Thyroid gland (tissue), 4 donors: Measurements from ENCODE around the gene FLAD1. TPM values are rescaled to one million over a fixed set of nuclear protein-coding genes. Genes with fewer than 3 reads are reported as not detected.

ENCODE experiments used
- DNase-seq, 2 donors: peaks; one replicate each; pipeline ENCODE4 v3.0.0-alpha.2; 2019
- H3K27ac ChIP-seq, 3 donors: fragments of 200-600 bp; sonication (generic); 1 replicate in 2 of 3; 2 replicates in 1 of 3; pipeline ENCODE4 v1.5.1; 2016 to 2019; ENCODE audit warnings: mild to moderate bottlenecking in 1 of 3, moderate library complexity in 1 of 3
- H3K27me3 ChIP-seq: fragments of 200-600 bp; sonication (generic); one replicate; pipeline ENCODE4 v1.5.1; 2019
- H3K36me3 ChIP-seq, 2 donors: fragments of 200-600 bp; sonication (generic); one replicate each; pipeline ENCODE4 v1.5.1; 2016 to 2019
- H3K4me1 ChIP-seq, 2 donors: fragments of 200-600 bp; sonication (generic); one replicate each; pipeline ENCODE4 v1.5.1; 2017 to 2019
- H3K4me3 ChIP-seq, 3 donors: fragments of 200-600 bp; sonication (generic); replicated peaks in 1 of 3; 1 replicate in 2 of 3; 2 replicates in 1 of 3; pipeline ENCODE4 v1.5.1; 2016; ENCODE audit warnings: mild to moderate bottlenecking in 1 of 3
- H3K9me3 ChIP-seq: fragments of 200-600 bp; sonication (generic); one replicate; pipeline ENCODE4 v1.5.1; 2017
- POLR2A ChIP-seq, 2 donors: fragments of 450-650 bp; IDR thresholded peaks; one replicate each; pipeline ENCODE4 v1.6.1; 2017; ENCODE audit warnings: antibody characterized with exemption in 2 of 2, mild to moderate bottlenecking in 2 of 2, moderate library complexity in 1 of 2
- WGBS, 2 donors: methylation state at CpG; one replicate each; pipeline ENCODE4 v1.1.5; 2017; 5-methylcytosine and 5-hydroxymethylcytosine counted together
- intact Hi-C: fragments of 100-400 bp; cut with DNase I; formaldehyde crosslinking; loops from one replicate; pipeline ENCODE4 v1.15.1; 2023
- total RNA-seq, 4 donors: library from RNA; depleted of rRNA; stranded (reverse); fragments of >200 nt; gene quantifications; one replicate each; pipeline ENCODE4 v1.2.3, GENCODE V29; 2016
- TF ChIP-seq, protein P1 (sequence below), 6 experiments: fragments of 200-600 bp in 3 of 6; fragments of 450-650 bp in 3 of 6; sonication (generic) in 3 of 6; IDR thresholded peaks; one replicate each; pipeline ENCODE4 v1.5.1; 2016 to 2019; ENCODE audit warnings: antibody characterized with exemption in 6 of 6, mild to moderate bottlenecking in 2 of 6, inconsistent platforms in 1 of 6, moderate library complexity in 1 of 6

Gene FLAD1
- total RNA-seq, 4 donors from 2014 or later: 24.1 to 39.3 (median 31.1) TPM

DNA sequence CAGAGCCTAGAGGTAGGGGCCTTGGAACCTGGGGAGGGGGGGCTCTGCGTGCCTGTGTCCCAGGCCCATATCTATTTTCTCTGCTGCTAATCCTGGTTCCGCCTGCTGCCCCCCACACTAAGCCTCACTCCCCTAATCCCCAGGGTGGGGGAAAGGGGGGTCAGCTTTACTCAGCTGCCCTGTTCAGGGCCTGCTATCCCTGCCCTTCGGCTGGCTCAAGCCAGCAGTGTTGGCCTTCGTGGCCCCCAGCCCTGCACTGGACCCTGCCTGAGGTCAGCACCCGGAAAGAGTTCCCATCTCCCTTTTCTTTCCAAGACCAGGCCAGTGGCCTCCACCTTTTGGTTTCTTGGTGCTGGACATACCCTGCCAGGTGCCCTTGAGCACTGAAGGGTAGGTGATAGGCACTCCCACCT is 27.9 kb downstream of the FLAD1 start:
- intact Hi-C loops: no loop called here
- 70% methylated on average over 2 to 3 of the region's 5 CpGs for WGBS, 2 donors
- Histone ChIP-seq H3K27me3 (no peaks in the 10 kb centered on the region), H3K36me3 (peaks cover 12 to 17% of the 10 kb centered on the region in 2 donors), H3K9me3 (no peaks in the 10 kb centered on the region), H3K4me1 (peaks cover 65 to 74% of the 10 kb centered on the region in 2 donors), H3K27ac (peak overlapping the region; percentile 33 to 63 (median 58)), H3K4me3 (no peak overlapping the region)
- no peak for DNase-seq
- TF ChIP-seq, protein P1, sequence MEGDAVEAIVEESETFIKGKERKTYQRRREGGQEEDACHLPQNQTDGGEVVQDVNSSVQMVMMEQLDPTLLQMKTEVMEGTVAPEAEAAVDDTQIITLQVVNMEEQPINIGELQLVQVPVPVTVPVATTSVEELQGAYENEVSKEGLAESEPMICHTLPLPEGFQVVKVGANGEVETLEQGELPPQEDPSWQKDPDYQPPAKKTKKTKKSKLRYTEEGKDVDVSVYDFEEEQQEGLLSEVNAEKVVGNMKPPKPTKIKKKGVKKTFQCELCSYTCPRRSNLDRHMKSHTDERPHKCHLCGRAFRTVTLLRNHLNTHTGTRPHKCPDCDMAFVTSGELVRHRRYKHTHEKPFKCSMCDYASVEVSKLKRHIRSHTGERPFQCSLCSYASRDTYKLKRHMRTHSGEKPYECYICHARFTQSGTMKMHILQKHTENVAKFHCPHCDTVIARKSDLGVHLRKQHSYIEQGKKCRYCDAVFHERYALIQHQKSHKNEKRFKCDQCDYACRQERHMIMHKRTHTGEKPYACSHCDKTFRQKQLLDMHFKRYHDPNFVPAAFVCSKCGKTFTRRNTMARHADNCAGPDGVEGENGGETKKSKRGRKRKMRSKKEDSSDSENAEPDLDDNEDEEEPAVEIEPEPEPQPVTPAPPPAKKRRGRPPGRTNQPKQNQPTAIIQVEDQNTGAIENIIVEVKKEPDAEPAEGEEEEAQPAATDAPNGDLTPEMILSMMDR (IDR thresholded peaks at IDR 0.05): no peak
- TF ChIP-seq POLR2A (IDR thresholded peaks at IDR 0.05): no peak

- no peaks in the 10 kb centered on the region for H3K9me3 ChIP-seq
- peaks cover 17 to 22% of the 10 kb centered on the region in 2 donors for H3K36me3 ChIP-seq
- intact Hi-C loops: no loop called here
- peak in 1 of 2 donors; percentile 52 for DNase-seq
- TF ChIP-seq POLR2A (IDR thresholded peaks at IDR 0.05): no peak
- TF ChIP-seq, protein P1 (IDR thresholded peaks at IDR 0.05): no peak
- H3K4me3 ChIP-seq: no peak overlapping the region
- H3K4me1 ChIP-seq: peaks cover 60 to 71% of the 10 kb centered on the region in 2 donors
- no peaks in the 10 kb centered on the region for H3K27me3 ChIP-seq
- WGBS, 2 donors: 23 to 47% methylated on average over 3 to 4 of the region's 6 CpGs
- H3K27ac ChIP-seq: peak overlapping the region; percentile 33 to 63 (median 58)
These were observed 28.4 kb downstream of the FLAD1 start for GRCh38 chr1:155011437-155012025.

GRCh38 chr1:155012026-155012546 is 28.9 kb downstream of the FLAD1 start:
- intact Hi-C loops: no loop called here

DNA sequence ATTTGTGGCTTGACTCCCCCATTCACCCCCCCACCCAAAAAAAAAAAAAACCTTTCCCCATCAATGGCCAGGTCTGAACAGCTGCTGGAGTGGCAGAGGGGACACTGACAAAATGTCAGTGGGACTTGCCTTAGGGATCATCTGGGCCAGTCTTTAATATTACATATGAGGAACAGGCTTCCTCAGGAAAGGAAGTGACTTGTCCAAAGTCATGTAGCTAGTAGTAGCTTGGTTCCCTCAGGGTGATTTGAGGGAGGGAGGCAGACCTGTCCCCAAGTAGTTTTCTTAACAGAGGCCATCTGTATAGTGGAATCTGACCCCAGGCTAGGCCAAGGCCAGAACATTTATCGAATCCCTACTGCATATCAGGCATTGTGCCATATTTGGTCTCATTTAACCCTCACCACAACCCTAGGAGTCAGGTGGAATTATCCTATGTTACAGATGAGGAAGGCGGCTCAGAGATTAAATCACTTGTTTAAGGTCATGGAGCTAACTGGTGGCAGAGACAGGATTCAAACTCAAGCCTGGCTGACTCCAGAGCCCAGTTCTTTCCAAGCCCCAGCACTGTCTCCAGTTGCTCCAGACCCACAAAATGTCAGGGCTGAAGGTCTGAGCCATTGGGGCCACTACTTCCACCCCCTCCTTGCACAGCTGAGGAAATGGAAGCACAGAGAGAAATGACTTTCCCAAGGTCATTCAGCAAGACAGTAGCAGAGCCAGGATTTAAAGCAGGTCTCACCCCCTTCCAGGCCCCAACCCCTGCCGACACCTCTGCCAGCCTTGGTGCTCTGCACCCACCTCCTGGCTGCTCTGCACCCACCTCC is 29.8 kb downstream of the FLAD1 start:
- Histone ChIP-seq H3K4me1 (peaks cover 56 to 71% of the 10 kb centered on the region in 2 donors), H3K27ac (peak overlapping the region in 2 of 3 donors; percentile 58 to 63), H3K9me3 (no peaks in the 10 kb centered on the region), H3K27me3 (no peaks in the 10 kb centered on the region), H3K4me3 (no peak overlapping the region), H3K36me3 (peaks cover 19 to 22% of the 10 kb centered on the region in 2 donors)
- DNase-seq: no peak
- intact Hi-C loops: no loop called here
- WGBS, 2 donors: 69 to 79% methylated on average over 3 of the region's 3 CpGs
- TF ChIP-seq, protein P1 (IDR thresholded peaks at IDR 0.05): no peak
- no peak for TF ChIP-seq POLR2A (IDR thresholded peaks at IDR 0.05)

More at GRCh38 chr1:155012026-155012546, 28.9 kb downstream of the FLAD1 start:
- H3K9me3 ChIP-seq: no peaks in the 10 kb centered on the region
- peak; percentile 77 to 92 for DNase-seq
- WGBS, 2 donors: 3 to 19% methylated on average over 8 to 9 of the region's 9 CpGs
- H3K27ac ChIP-seq: peak overlapping the region; percentile 33 to 63 (median 58)
- peaks cover 59 to 71% of the 10 kb centered on the region in 2 donors for H3K4me1 ChIP-seq
- TF ChIP-seq POLR2A (IDR thresholded peaks at IDR 0.05): peak in 1 of 2 donors; percentile 45
- TF ChIP-seq, protein P1 (IDR thresholded peaks at IDR 0.05): no peak
- peaks cover 19 to 22% of the 10 kb centered on the region in 2 donors for H3K36me3 ChIP-seq
- H3K27me3 ChIP-seq: no peaks in the 10 kb centered on the region
- H3K4me3 ChIP-seq: no peak overlapping the region
